ENCODE data around the gene SH3D21. TPM values are rescaled to one million over a fixed set of nuclear protein-coding genes. Genes with fewer than 3 reads are reported as not detected.

The SH3D21 gene
- total RNA-seq, 2 donors from 2014 or later: 1.6 to 2.8 TPM

Other genes starting within 250 kb of the SH3D21 start
- not detected for gene TEKT2, start 222.3 kb upstream of the SH3D21 start, total RNA-seq
- 10 to 100 TPM; 16.4 to 18.6 TPM for gene ADPRS, start 217.5 kb upstream of the SH3D21 start, total RNA-seq
- 10 to 100 TPM; 33.2 to 35.9 TPM for gene COL8A2, start 181.1 kb upstream of the SH3D21 start, total RNA-seq
- 10 to 100 TPM; 51.4 to 54.7 TPM for gene TRAPPC3, start 156.9 kb upstream of the SH3D21 start, total RNA-seq
- 100 to 1,000 TPM; 130 to 167 TPM for gene MAP7D1, start 150.2 kb upstream of the SH3D21 start, total RNA-seq
- 10 to 100 TPM; 76.6 to 79.1 TPM for gene THRAP3, start 81.9 kb upstream of the SH3D21 start, total RNA-seq
- 10 to 100 TPM; 38.0 to 39.5 TPM for gene EVA1B, start 17.3 kb downstream of the SH3D21 start, total RNA-seq
- 10 to 100 TPM; 68.5 to 94.8 TPM for gene STK40, start 79.6 kb downstream of the SH3D21 start, total RNA-seq
- gene LSM10, start 91.5 kb downstream of the SH3D21 start, total RNA-seq: 10 to 100 TPM; 30.7 to 34.8 TPM
- 1 to 10 TPM; 5.7 to 7.1 TPM for gene OSCP1, start 144.1 kb downstream of the SH3D21 start, total RNA-seq
- gene MRPS15, start 158.0 kb downstream of the SH3D21 start, total RNA-seq: 10 to 100 TPM; 46.4 to 48.3 TPM
- gene CSF3R, start 176.5 kb downstream of the SH3D21 start, total RNA-seq: 10 to 100 TPM; 19.6 to 33.4 TPM

Measured in posterior vena cava (tissue), 2 donors.